B cell (primary cell): ENCODE measurements around the gene KRTAP10-2.
"Not testable (repeated sequence)": the region's sequence is repeated elsewhere in the genome, so short reads cannot be mapped to it uniquely, and the experiment has no call there.

Experiments used
- CTCF ChIP-seq: fragments of 200-600 bp; IDR thresholded peaks from one replicate; pipeline ENCODE4 v1.8.0; 2022; ENCODE audit warnings: antibody characterized with exemption, mild to moderate bottlenecking
- EZH2 ChIP-seq: IDR thresholded peaks from 2 replicates; pipeline ENCODE4 v1.6.1; 2012; ENCODE audit warnings: borderline replicate concordance, low read depth, mild to moderate bottlenecking, moderate library complexity, low read length; ENCODE audit not compliant: insufficient read depth, poor library complexity, severe bottlenecking

- TF ChIP-seq CTCF, EZH2: not testable (repeated sequence)
These were observed 48.1 kb downstream of the KRTAP10-2 start for GRCh38 chr21:44503006-44503889.
